Upper lobe of left lung (tissue), 4 donors: ENCODE data around the gene SEMA5A.

ENCODE experiments used
- CTCF ChIP-seq, 6 experiments: fragments of 450-650 bp in 4 of 6; fragments of 200-600 bp in 2 of 6; sonication (generic) in 2 of 6; IDR thresholded peaks; one replicate each; pipeline ENCODE4 v1.5.1; 2016 to 2019; ENCODE audit warnings: antibody characterized with exemption in 6 of 6
- EP300 ChIP-seq, 4 donors: sonication (generic); formaldehyde crosslinking; IDR thresholded peaks; one replicate each; pipeline ENCODE4 v1.5.1; 2017; ENCODE audit warnings: antibody characterized with exemption in 4 of 4, control low read depth in 2 of 4
- POLR2A ChIP-seq, 4 donors: fragments of 450-650 bp; IDR thresholded peaks; one replicate each; pipeline ENCODE4 v1.5.1; 2016 to 2017; ENCODE audit warnings: antibody characterized with exemption in 4 of 4, mild to moderate bottlenecking in 2 of 4
- POLR2AphosphoS5 ChIP-seq, 2 donors: sonication (generic); formaldehyde crosslinking; IDR thresholded peaks; one replicate each; pipeline ENCODE4 v1.5.1; 2017; ENCODE audit warnings: antibody characterized with exemption in 2 of 2

- TF ChIP-seq CTCF (IDR thresholded peaks at IDR 0.05) (no peak), POLR2AphosphoS5 (IDR thresholded peaks at IDR 0.05) (no peak), EP300 (IDR thresholded peaks at IDR 0.05) (no peak), POLR2A (IDR thresholded peaks at IDR 0.05) (no peak)
Observed at GRCh38 chr5:9151684-9152427, 394.0 kb downstream of the SEMA5A start.
